Astrocyte of the spinal cord (primary cell): ENCODE data around the gene FATE1.
A peak's percentile ranks its signal among the peaks of the same experiment; 100 is the strongest.

Source experiments
- DNase-seq: peaks from one replicate; pipeline ENCODE4 v3.0.0; 2011; ENCODE audit warnings: low read depth, low spot score
- H3K4me3 ChIP-seq: 2 replicates; pipeline ENCODE4 v1.5.1; 2011; ENCODE audit warnings: low read depth, mild to moderate bottlenecking, low read length, moderate library complexity
- in situ Hi-C: cut with HindIII; loops from 2 replicates; pipeline ENCODE4 v1.10.0; 2017; ENCODE audit warnings: low sequenced_read_pairs
- TF ChIP-seq, protein P1 (sequence below): IDR thresholded peaks from 2 replicates; pipeline ENCODE4 v1.5.1; 2012; ENCODE audit warnings: low read depth, mild to moderate bottlenecking, low read length, inconsistent platforms

Gene FATE1

DNA sequence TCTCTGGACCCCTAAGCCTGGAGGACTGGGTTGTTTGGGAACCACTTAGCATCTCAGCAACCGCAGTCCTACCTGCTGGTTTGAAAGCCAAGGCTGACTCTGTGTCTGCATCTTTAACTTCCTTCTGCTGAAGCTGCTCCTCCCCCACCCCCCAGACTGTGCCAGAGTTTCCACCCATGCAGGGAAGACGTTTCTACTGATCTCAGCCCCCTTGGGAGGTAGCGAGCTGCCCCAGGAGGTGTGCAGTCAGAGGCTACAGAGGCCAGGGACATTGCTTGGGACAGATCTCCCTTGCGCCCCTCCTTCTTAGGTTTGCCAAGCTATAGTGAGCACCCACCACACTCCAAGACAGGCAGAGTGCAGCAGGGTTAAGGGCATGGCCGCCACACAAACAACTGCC lies 4.7 kb upstream of the FATE1 start:
- DNase-seq, result no peak
- in situ Hi-C loops, result no loop called here
- H3K4me3 ChIP-seq, result no peak overlapping the region
- TF ChIP-seq, protein P1, sequence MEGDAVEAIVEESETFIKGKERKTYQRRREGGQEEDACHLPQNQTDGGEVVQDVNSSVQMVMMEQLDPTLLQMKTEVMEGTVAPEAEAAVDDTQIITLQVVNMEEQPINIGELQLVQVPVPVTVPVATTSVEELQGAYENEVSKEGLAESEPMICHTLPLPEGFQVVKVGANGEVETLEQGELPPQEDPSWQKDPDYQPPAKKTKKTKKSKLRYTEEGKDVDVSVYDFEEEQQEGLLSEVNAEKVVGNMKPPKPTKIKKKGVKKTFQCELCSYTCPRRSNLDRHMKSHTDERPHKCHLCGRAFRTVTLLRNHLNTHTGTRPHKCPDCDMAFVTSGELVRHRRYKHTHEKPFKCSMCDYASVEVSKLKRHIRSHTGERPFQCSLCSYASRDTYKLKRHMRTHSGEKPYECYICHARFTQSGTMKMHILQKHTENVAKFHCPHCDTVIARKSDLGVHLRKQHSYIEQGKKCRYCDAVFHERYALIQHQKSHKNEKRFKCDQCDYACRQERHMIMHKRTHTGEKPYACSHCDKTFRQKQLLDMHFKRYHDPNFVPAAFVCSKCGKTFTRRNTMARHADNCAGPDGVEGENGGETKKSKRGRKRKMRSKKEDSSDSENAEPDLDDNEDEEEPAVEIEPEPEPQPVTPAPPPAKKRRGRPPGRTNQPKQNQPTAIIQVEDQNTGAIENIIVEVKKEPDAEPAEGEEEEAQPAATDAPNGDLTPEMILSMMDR, result no peak

GRCh38 chrX:151711787-151712186 lies 4.0 kb upstream of the FATE1 start:
- no peak for DNase-seq
- in situ Hi-C loops, result no loop called here
- H3K4me3 ChIP-seq, result no peak overlapping the region
- TF ChIP-seq, protein P1, result no peak

GRCh38 chrX:151712253-151712652 lies 3.6 kb upstream of the FATE1 start:
- in situ Hi-C loops, result no loop called here
- no peak overlapping the region for H3K4me3 ChIP-seq
- TF ChIP-seq, protein P1, result no peak
- no peak for DNase-seq

DNA sequence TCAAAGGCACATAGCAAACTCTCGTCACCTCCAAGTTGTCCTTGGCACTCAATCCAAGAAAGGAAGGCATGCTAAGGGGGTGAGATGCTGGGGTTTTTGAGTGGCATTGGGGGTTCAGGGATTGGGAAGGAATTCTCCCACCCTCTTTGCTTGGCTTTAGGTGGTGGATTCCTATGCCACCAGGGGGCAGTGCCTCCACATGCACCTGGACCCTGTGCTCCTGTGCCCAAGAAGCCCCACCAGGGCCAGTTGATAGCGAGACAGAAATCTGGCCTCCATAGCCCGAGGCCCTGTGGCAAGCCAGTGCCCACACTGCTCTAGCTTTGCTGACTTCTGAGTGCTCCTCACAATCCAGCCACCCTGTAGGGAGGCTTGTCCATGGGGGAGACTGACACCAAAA lies 2.0 kb upstream of the FATE1 start:
- in situ Hi-C loops, result no loop called here
- no peak for DNase-seq
- no peak overlapping the region for H3K4me3 ChIP-seq
- TF ChIP-seq, protein P1, result peak; percentile 36

DNA sequence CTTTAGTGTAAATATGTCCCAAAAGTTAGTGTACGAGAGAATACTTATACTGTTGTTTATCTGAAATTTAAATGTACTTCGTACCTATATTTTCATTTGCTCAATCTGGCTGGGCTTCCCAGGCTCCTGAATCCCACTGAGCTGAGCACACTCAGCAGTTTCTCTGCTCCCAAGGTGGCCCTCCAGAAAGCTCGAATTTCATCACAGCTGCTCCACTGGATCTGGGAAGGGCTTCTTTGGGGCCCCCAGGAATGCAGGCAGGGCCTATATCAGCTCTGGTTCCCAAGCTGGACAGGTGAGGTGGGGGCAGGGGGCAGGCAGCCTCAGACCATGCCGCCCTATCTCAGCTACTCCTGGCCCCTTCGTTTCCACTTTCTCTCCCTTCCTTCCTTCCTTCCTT lies 1.5 kb upstream of the FATE1 start:
- TF ChIP-seq, protein P1, result no peak
- no peak overlapping the region for H3K4me3 ChIP-seq
- in situ Hi-C loops, result no loop called here
- DNase-seq, result no peak

DNA sequence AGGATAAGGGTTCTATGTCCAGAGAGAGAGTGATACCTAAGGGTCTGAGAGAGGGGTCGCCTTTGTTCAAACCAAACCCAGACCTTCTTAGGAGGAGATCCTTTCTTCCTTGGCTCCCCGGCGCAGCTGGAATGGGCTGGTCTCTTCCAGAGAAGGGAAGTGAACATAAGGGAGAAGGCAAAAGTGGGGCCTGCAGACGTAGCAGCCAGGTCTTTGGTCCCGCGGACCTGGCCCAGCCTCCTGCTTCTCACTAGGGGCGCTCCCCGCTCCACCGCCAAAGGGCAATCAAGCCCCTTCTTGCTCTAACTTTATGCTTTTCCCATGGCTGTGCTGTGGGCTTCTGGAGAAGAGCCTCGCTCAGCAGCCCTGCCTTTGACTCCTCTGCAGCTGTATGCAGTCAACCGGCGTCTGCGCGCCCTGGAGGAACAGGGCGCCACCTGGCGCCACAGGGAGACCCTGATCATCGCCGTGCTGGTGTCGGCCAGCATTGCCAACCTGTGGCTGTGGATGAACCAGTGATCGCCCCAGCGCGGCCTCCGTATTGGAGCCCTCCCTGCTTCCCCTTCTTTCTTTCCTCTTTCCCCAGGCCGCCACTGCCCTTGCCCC lies 6.5 kb downstream of the FATE1 start:
- TF ChIP-seq, protein P1, result peak; percentile 50
- no peak overlapping the region for H3K4me3 ChIP-seq
- peak; percentile 3 for DNase-seq
- in situ Hi-C loops, result no loop called here
